HG03432 (cell line): ENCODE data around the gene MPPED1.

ENCODE experiments used
- ATAC-seq: cut with Tn5 transposase; IDR thresholded peaks from one replicate; pipeline ENCODE4 v1.9.1; 2021; ENCODE audit warnings: mild to moderate bottlenecking, moderate library complexity; ENCODE audit not compliant: unreplicated experiment

The MPPED1 gene

GRCh38 chr22:43535741-43536140 lies 123.9 kb downstream of the MPPED1 start:
- no peak for ATAC-seq

- ATAC-seq: no peak
These were observed 125.3 kb downstream of the MPPED1 start for GRCh38 chr22:43537019-43537585.

GRCh38 chr22:43539572-43540528 lies 128.0 kb downstream of the MPPED1 start:
- ATAC-seq: no peak

- no peak for ATAC-seq
These were observed 128.7 kb downstream of the MPPED1 start for GRCh38 chr22:43540529-43540923.

GRCh38 chr22:43541022-43541421 lies 129.2 kb downstream of the MPPED1 start:
- ATAC-seq: no peak

GRCh38 chr22:43541462-43542407 lies 129.9 kb downstream of the MPPED1 start:
- no peak for ATAC-seq

- no peak for ATAC-seq
These were observed 131.1 kb downstream of the MPPED1 start for GRCh38 chr22:43542681-43543521.

GRCh38 chr22:43543522-43544288 lies 131.9 kb downstream of the MPPED1 start:
- no peak for ATAC-seq

- no peak for ATAC-seq
These were observed 132.5 kb downstream of the MPPED1 start for GRCh38 chr22:43544289-43544673.

GRCh38 chr22:43546186-43546585 lies 134.4 kb downstream of the MPPED1 start:
- ATAC-seq: no peak

GRCh38 chr22:43550024-43550620 lies 138.3 kb downstream of the MPPED1 start:
- no peak for ATAC-seq

- ATAC-seq: no peak
These were observed 138.9 kb downstream of the MPPED1 start for GRCh38 chr22:43550672-43551071.

GRCh38 chr22:43553451-43554258 lies 141.8 kb downstream of the MPPED1 start:
- no peak for ATAC-seq

- ATAC-seq: no peak
These were observed 142.4 kb downstream of the MPPED1 start for GRCh38 chr22:43554259-43554636.

- ATAC-seq: no peak
These were observed 143.0 kb downstream of the MPPED1 start for GRCh38 chr22:43554694-43555365.

GRCh38 chr22:43555561-43556515 lies 144.0 kb downstream of the MPPED1 start:
- no peak for ATAC-seq
